GM12872 (cell line): Measurements from ENCODE around the gene NEK9.

Experiments used
- TF ChIP-seq, protein P1 (sequence below): IDR thresholded peaks from 3 replicates; pipeline ENCODE4 v1.5.1; 2011; ENCODE audit warnings: low read depth, mild to moderate bottlenecking, low read length, moderate library complexity; ENCODE audit not compliant: insufficient read depth

The NEK9 gene

GRCh38 chr14:75155169-75155568 lies 28.3 kb upstream of the NEK9 start:
- TF ChIP-seq, protein P1, sequence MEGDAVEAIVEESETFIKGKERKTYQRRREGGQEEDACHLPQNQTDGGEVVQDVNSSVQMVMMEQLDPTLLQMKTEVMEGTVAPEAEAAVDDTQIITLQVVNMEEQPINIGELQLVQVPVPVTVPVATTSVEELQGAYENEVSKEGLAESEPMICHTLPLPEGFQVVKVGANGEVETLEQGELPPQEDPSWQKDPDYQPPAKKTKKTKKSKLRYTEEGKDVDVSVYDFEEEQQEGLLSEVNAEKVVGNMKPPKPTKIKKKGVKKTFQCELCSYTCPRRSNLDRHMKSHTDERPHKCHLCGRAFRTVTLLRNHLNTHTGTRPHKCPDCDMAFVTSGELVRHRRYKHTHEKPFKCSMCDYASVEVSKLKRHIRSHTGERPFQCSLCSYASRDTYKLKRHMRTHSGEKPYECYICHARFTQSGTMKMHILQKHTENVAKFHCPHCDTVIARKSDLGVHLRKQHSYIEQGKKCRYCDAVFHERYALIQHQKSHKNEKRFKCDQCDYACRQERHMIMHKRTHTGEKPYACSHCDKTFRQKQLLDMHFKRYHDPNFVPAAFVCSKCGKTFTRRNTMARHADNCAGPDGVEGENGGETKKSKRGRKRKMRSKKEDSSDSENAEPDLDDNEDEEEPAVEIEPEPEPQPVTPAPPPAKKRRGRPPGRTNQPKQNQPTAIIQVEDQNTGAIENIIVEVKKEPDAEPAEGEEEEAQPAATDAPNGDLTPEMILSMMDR: no peak

- TF ChIP-seq, protein P1: no peak
These were observed 26.4 kb upstream of the NEK9 start for GRCh38 chr14:75153295-75153694.

DNA sequence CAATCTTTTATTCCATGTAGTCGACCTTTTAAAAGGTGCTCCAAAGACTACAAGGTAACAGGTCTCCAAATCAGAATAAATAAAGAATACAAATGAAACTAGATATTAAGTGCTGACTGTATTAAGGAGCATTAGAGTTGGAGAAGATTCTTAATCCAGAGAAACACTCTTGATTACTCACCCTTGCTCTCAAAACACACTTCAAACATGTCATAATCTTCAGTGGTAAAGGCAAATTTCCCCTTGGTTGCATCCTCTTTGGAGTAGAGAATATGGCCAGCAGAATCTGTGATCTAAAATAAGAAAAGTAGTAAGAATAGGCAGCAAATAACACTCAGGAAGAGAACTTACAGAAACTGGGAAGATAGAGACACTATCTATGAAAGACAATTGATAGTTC lies 25.0 kb upstream of the NEK9 start:
- TF ChIP-seq, protein P1: no peak

GRCh38 chr14:75150150-75150549 lies 23.3 kb upstream of the NEK9 start:
- TF ChIP-seq, protein P1: no peak

- TF ChIP-seq, protein P1: 0 out of 3 replicates have a peak, but pooled peaks have one; percentile 22
These were observed 20.7 kb upstream of the NEK9 start for GRCh38 chr14:75147423-75148071.

DNA sequence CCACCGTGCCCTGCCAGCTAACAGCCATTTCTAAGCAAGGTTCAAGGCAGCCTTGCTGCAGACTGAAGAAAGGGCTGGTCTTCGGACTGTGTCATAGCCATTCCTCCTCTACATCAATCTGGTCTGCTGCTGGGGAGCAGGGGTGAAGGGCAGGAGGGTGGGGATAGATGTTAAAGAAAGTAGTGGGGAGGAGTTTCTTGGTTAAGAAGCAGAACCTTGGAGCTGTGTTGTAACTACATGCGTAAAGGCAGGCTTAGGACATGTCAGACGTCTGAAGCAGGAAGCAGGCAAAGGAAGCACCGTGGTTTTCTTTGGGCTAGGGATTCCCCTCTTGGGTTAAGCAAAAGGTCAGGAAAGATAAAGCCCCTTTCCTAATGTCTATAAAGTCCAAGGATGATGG lies 18.1 kb upstream of the NEK9 start:
- TF ChIP-seq, protein P1: no peak

- TF ChIP-seq, protein P1: no peak
These were observed 17.1 kb upstream of the NEK9 start for GRCh38 chr14:75143761-75144527.
